GM20000 (cell line): ENCODE results near the gene KLHL22.

Experiments
- DNase-seq: peaks from one replicate; pipeline ENCODE4 v3.0.0; 2012; ENCODE audit warnings: low spot score
- CTCF ChIP-seq: IDR thresholded peaks from 2 replicates; pipeline ENCODE4 v1.5.1; 2012; ENCODE audit warnings: mild to moderate bottlenecking, control low read depth; ENCODE audit errors: extremely low read depth, missing control alignments

Gene KLHL22

GRCh38 chr22:20522134-20523004 lies 26.8 kb upstream of the KLHL22 start:
- DNase-seq = no peak
- TF ChIP-seq CTCF = no peak

- TF ChIP-seq CTCF = no peak
- DNase-seq = no peak
Observed at GRCh38 chr22:20520093-20520511, 24.5 kb upstream of the KLHL22 start.

- no peak for DNase-seq
- TF ChIP-seq CTCF = no peak
Observed at GRCh38 chr22:20519558-20519957, 24.0 kb upstream of the KLHL22 start.

- DNase-seq = no peak
- TF ChIP-seq CTCF = no peak
Observed at GRCh38 chr22:20517841-20518592, 22.4 kb upstream of the KLHL22 start.

GRCh38 chr22:20517422-20517821 lies 21.8 kb upstream of the KLHL22 start:
- TF ChIP-seq CTCF = no peak

GRCh38 chr22:20516399-20516798 lies 20.8 kb upstream of the KLHL22 start:
- DNase-seq = no peak
- no peak for TF ChIP-seq CTCF

More at GRCh38 chr22:20517422-20517821, 21.8 kb upstream of the KLHL22 start:
- DNase-seq = no peak
